ENCODE data around the gene AQP2. TPM values are rescaled to one million over a fixed set of nuclear protein-coding genes. Genes with fewer than 3 reads are reported as not detected.

AQP2 gene
- total RNA-seq, 2 donors from 2014 or later = 0.09 to 0.24 TPM

- DNase-seq = no peak
- ATAC-seq = no peak
- intact Hi-C loops (cut with DNase I) = no loop called here
These were observed 53.1 kb downstream of the AQP2 start for GRCh38 chr12:50003595-50003994.

DNA sequence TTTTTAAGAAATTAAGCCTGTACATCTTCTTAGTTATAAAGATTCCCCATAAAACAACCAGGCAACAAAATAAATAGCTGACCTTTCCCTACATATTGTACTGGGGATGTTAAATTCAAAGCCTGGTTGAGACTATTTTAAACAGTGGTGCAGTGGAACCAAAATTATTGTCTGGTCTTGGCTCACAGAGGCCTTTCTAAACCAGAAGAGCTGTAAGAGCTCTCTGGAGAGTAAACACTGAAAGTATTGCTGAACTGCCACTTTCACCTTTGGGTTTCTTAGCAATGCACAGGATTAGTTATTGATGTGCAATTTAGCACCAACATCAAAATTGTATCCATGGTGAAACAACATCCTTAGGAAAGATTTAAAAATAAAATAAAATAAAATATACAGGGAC lies 54.2 kb downstream of the AQP2 start:
- intact Hi-C loops (cut with DNase I) = no loop called here
- ATAC-seq (no peak), DNase-seq (no peak)

DNA sequence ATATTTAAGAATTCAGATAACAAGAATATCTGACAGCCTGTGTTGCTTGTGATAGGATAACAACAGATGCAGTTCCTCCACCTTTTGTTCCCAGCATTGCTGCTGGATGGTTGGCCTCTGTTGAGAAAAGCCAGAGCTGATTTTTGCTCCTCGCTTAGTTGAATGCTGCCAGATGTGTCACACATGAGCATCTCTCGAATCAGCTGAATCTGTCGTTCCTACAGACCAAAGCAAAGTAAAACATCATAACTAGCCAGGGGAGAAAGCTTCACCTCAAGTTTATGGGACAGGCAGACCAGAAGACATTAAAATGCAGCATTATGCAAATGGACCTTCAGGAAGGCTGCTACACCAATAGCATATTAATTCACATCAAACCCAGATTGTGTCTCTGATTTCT lies 54.6 kb downstream of the AQP2 start:
- ATAC-seq (no peak), DNase-seq (no peak)
- intact Hi-C loops (cut with DNase I) = no loop called here

DNA sequence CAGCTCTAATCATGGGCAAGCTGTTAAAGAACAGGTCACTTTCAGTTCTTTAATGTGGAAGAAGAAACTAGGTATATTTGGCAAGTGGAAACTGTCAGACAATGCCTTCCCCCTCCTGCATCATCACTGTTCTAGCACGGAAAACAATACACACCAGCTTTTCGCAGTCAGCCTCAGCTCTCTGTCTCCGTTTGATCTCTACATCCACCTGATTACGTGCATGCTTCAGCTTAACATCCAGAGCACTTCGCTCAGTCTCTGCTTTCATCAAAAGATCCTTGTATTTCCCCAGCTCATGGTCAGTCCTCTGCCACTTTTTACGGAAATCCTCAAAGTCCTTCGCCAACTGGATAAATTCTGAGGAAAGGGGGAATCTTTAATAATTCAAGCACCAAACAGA lies 55.7 kb downstream of the AQP2 start:
- intact Hi-C loops (cut with DNase I) = no loop called here
- DNase-seq (no peak), ATAC-seq (no peak)

DNA sequence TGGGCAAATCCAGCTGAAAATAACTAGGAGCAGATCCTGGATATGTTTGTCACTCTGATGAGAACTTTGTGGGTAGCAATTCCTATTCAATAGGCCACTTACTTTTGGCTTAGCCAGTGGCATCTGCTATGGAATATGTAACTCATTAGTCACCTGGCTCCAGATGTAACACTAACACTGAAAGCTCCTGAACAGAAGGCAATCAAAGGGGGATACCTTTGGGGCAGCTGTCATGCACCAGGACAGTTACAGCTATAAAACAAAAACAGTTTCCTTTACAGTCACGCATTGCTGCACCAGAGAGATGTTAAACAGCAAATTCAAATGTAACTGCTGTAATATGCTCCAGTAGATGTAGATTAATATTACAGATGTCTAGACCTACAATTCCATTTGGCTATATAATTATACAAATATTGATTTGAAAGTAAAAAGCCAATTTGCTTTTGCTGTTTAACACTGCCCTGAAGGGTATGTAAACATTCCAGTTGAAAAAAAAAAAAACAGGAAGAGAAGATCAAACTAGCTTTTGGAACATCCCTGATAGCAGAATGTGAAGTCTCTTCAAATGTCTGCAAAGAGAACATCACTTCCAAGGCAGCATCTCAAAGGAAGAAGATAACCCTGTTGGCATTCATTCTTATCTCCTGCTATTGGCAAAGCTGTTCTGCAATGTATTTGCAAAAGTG lies 56.4 kb downstream of the AQP2 start:
- DNase-seq (no peak), ATAC-seq (no peak)
- intact Hi-C loops (cut with DNase I) = no loop called here

Other genes with a start within 250 kb of the AQP2 start
- gene FMNL3, start 243.3 kb upstream of the AQP2 start, total RNA-seq = 10 to 100 TPM; 12.2 to 21.2 TPM
- gene TMBIM6, start 209.2 kb upstream of the AQP2 start, total RNA-seq = 100 to 1,000 TPM; 260 to 276 TPM
- gene NCKAP5L, start 122.3 kb upstream of the AQP2 start, total RNA-seq = 10 to 100 TPM; 18.6 to 18.8 TPM
- gene BCDIN3D, start 107.6 kb upstream of the AQP2 start, total RNA-seq = 1 to 10 TPM; 2.9 to 4.0 TPM
- 10 to 100 TPM in 1 of 2 donors, 1 to 10 TPM in 1; 6.4 to 25.9 TPM for gene FAIM2, start 46.8 kb upstream of the AQP2 start, total RNA-seq
- 1 to 10 TPM; 1.0 to 1.3 TPM for gene AQP5, start 11.1 kb downstream of the AQP2 start, total RNA-seq
- gene AQP6, start 22.2 kb downstream of the AQP2 start, total RNA-seq = under 1 TPM; 0.13 to 0.77 TPM
- 10 to 100 TPM in 1 of 2 donors, 1 to 10 TPM in 1; 4.8 to 10.4 TPM for gene RACGAP1, start 74.8 kb downstream of the AQP2 start, total RNA-seq
- 1 to 10 TPM; 1.2 to 4.1 TPM for gene ASIC1, start 106.9 kb downstream of the AQP2 start, total RNA-seq
- 10 to 100 TPM; 18.3 to 27.7 TPM for gene SMARCD1, start 134.6 kb downstream of the AQP2 start, total RNA-seq
- gene GPD1, start 153.3 kb downstream of the AQP2 start, total RNA-seq = 100 to 1,000 TPM in 1 of 2 donors, 10 to 100 TPM in 1; 88.6 to 150 TPM
- gene COX14, start 161.5 kb downstream of the AQP2 start, total RNA-seq = 100 to 1,000 TPM; 122 to 148 TPM
- gene CERS5, start 216.6 kb downstream of the AQP2 start, total RNA-seq = 10 to 100 TPM; 15.6 to 22.8 TPM